Hepatocyte (in vitro differentiated cells): ENCODE measurements around the gene DNAAF1. TPM values are rescaled to one million over a fixed set of nuclear protein-coding genes. Genes with fewer than 3 reads are reported as not detected.

Source experiments
- DNase-seq: peaks from one replicate; pipeline ENCODE4 v3.0.0-alpha.2; 2016; ENCODE audit warnings: low spot score
- H2AFZ ChIP-seq: fragments of 200-600 bp; sonication (generic); 2 replicates; pipeline ENCODE4 v1.6.0; 2016; ENCODE audit warnings: antibody characterized with exemption, mild to moderate bottlenecking
- H3K27ac ChIP-seq: fragments of 200-600 bp; sonication (generic); 2 replicates; pipeline ENCODE4 v1.5.1; 2016; ENCODE audit warnings: mild to moderate bottlenecking
- H3K27me3 ChIP-seq: fragments of 200-600 bp; sonication (generic); 2 replicates; pipeline ENCODE4 v1.6.1; 2016
- H3K36me3 ChIP-seq: fragments of 200-600 bp; sonication (generic); replicated peaks from 2 replicates; pipeline ENCODE4 v1.5.1; 2016; ENCODE audit warnings: low read depth; ENCODE audit not compliant: insufficient read depth
- H3K4me1 ChIP-seq: fragments of 200-600 bp; sonication (generic); 2 replicates; pipeline ENCODE4 v1.5.1; 2016; ENCODE audit warnings: mild to moderate bottlenecking, moderate library complexity; ENCODE audit not compliant: insufficient read depth
- H3K4me2 ChIP-seq: fragments of 200-600 bp; sonication (generic); 2 replicates; pipeline ENCODE4 v1.6.0; 2016
- H3K4me3 ChIP-seq: fragments of 200-600 bp; sonication (generic); 2 replicates; pipeline ENCODE4 v1.5.1; 2016; ENCODE audit warnings: mild to moderate bottlenecking
- H3K79me2 ChIP-seq: fragments of 200-600 bp; sonication (generic); 2 replicates; pipeline ENCODE4 v1.6.0; 2017; ENCODE audit warnings: mild to moderate bottlenecking
- H3K9me2 ChIP-seq: fragments of 200-600 bp; sonication (generic); replicated peaks from 2 replicates; pipeline ENCODE4 v1.6.0; 2017; ENCODE audit warnings: mild to moderate bottlenecking; ENCODE audit not compliant: insufficient read depth
- H3K9me3 ChIP-seq: fragments of 200-600 bp; sonication (generic); 2 replicates; pipeline ENCODE4 v1.5.1; 2016; ENCODE audit warnings: low read depth, mild to moderate bottlenecking
- H4K20me1 ChIP-seq: fragments of 200-600 bp; sonication (generic); 2 replicates; pipeline ENCODE4 v1.6.0; 2016; ENCODE audit warnings: mild to moderate bottlenecking; ENCODE audit not compliant: insufficient read depth, poor library complexity, severe bottlenecking
- EZH2 ChIP-seq: fragments of 200-600 bp; sonication (generic); IDR thresholded peaks from 2 replicates; pipeline ENCODE4 v1.6.1; 2016; ENCODE audit warnings: antibody characterized with exemption, mild to moderate bottlenecking, borderline replicate concordance
- EZH2phosphoT487 ChIP-seq: fragments of 200-600 bp; sonication (generic); IDR thresholded peaks from one replicate; pipeline ENCODE4 v1.6.1; 2018; ENCODE audit warnings: antibody characterized with exemption, mild to moderate bottlenecking, low read depth, moderate library complexity; ENCODE audit not compliant: unreplicated experiment, severe bottlenecking
- WGBS: methylation state at CpG from one replicate; pipeline ENCODE4 v1.1.6; 2016; ENCODE audit warnings: low lambda C conversion rate; ENCODE audit errors: missing lambda C conversion rate; 5-methylcytosine and 5-hydroxymethylcytosine counted together
- polyA plus RNA-seq: library from polyadenylated mRNA; unstranded; fragments of >200 nt; fragmentation: Nextera tagmentation; extraction: Ambion mirVana; gene quantifications from 2 replicates; pipeline ENCODE4 v1.2.1, GENCODE V29; 2016
- total RNA-seq: library from RNA; depleted of rRNA; stranded (reverse); fragments of >200 nt; gene quantifications from 2 replicates; pipeline ENCODE4 v1.2.3, GENCODE V29; 2014
- TF ChIP-seq, protein P1 (sequence below): fragments of 200-600 bp; sonication (generic); IDR thresholded peaks from 2 replicates; pipeline ENCODE4 v1.5.1; 2016; ENCODE audit warnings: antibody characterized with exemption, mild to moderate bottlenecking; ENCODE audit not compliant: poor library complexity

The DNAAF1 gene
- total and polyA plus RNA-seq, 2 experiments from 2014 or later: 0.13 to 0.31 TPM

DNA sequence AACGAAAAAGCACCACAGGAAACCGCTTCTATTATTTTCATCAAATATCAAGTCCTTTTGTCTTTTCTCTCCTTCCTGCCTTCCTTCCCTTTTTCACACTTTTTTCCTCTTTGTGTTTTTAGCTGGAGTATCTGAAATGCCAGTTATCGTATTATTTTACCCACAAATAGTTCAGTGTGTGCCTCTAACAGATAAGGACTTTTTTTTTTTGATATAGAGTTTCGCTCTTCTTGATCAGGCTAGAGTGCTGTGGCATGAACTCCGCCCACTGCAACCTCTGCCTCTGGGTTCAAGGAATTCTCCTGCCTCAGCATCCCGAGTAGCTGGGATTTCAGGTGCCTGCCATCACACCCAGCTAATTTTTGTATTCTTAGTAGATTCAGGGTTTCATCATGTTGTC lies 10.7 kb downstream of the DNAAF1 start:
- no peak overlapping the region for H3K4me3 ChIP-seq
- WGBS: 92% methylated on average over 6 of the region's 6 CpGs

DNA sequence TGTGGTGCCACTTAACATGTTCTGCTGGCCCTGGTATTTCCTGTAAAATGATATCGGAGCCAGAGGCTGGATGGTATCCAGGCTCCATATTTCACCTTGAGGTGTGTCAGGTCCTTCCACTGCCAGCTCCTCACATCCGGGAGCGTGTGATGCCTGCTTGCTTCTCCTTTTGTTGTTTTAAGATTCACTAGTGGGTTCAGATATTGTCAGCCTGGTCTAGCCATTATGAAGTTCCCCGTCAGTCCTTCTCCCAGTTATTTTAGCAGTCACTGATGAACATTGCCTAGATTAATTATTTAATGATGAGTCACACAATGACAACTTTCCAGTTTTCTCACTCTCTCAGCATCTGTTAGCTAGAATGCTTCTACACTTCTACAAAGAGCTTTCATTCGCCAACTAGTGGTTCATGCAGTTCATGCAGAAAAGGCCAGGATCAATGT lies 11.3 kb downstream of the DNAAF1 start:
- WGBS: 88% methylated on average over 5 of the region's 5 CpGs

More for the DNA sequence above, 10.7 kb downstream of the DNAAF1 start:
- H3K27ac ChIP-seq: no peak overlapping the region
- H4K20me1 ChIP-seq: no peaks in the 10 kb centered on the region
- no peak overlapping the region for H3K4me2 ChIP-seq
- TF ChIP-seq EZH2phosphoT487: no peak
- TF ChIP-seq, protein P1, sequence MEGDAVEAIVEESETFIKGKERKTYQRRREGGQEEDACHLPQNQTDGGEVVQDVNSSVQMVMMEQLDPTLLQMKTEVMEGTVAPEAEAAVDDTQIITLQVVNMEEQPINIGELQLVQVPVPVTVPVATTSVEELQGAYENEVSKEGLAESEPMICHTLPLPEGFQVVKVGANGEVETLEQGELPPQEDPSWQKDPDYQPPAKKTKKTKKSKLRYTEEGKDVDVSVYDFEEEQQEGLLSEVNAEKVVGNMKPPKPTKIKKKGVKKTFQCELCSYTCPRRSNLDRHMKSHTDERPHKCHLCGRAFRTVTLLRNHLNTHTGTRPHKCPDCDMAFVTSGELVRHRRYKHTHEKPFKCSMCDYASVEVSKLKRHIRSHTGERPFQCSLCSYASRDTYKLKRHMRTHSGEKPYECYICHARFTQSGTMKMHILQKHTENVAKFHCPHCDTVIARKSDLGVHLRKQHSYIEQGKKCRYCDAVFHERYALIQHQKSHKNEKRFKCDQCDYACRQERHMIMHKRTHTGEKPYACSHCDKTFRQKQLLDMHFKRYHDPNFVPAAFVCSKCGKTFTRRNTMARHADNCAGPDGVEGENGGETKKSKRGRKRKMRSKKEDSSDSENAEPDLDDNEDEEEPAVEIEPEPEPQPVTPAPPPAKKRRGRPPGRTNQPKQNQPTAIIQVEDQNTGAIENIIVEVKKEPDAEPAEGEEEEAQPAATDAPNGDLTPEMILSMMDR: no peak
- no peak for TF ChIP-seq EZH2
- no peaks in the 10 kb centered on the region for H3K9me3 ChIP-seq
- no peak for DNase-seq
- H3K36me3 ChIP-seq: no peaks in the 10 kb centered on the region
- no peak overlapping the region for H2AFZ ChIP-seq
- H3K4me1 ChIP-seq: no peaks in the 10 kb centered on the region
- no peaks in the 10 kb centered on the region for H3K79me2 ChIP-seq
- peaks cover 3% of the 10 kb centered on the region for H3K27me3 ChIP-seq
- no peaks in the 10 kb centered on the region for H3K9me2 ChIP-seq

GRCh38 chr16:84159007-84159406 lies 13.9 kb downstream of the DNAAF1 start:
- H3K9me3 ChIP-seq: no peaks in the 10 kb centered on the region
- no peak overlapping the region for H3K27ac ChIP-seq
- H4K20me1 ChIP-seq: no peaks in the 10 kb centered on the region
- DNase-seq: no peak
- 49% methylated on average over 9 of the region's 9 CpGs for WGBS
- H3K27me3 ChIP-seq: peaks cover 3% of the 10 kb centered on the region
- no peaks in the 10 kb centered on the region for H3K4me1 ChIP-seq
- no peak for TF ChIP-seq EZH2phosphoT487
- no peak for TF ChIP-seq EZH2
- TF ChIP-seq, protein P1: no peak
- H2AFZ ChIP-seq: no peak overlapping the region
- H3K4me3 ChIP-seq: no peak overlapping the region
- no peaks in the 10 kb centered on the region for H3K79me2 ChIP-seq
- no peaks in the 10 kb centered on the region for H3K9me2 ChIP-seq
- no peak overlapping the region for H3K4me2 ChIP-seq
- no peaks in the 10 kb centered on the region for H3K36me3 ChIP-seq

More for the DNA sequence above, 11.3 kb downstream of the DNAAF1 start:
- Histone ChIP-seq H3K79me2 (no peaks in the 10 kb centered on the region), H3K36me3 (no peaks in the 10 kb centered on the region), H3K9me2 (no peaks in the 10 kb centered on the region), H2AFZ (no peak overlapping the region), H4K20me1 (no peaks in the 10 kb centered on the region), H3K27me3 (peaks cover 3% of the 10 kb centered on the region), H3K4me1 (no peaks in the 10 kb centered on the region), H3K4me3 (no peak overlapping the region), H3K9me3 (no peaks in the 10 kb centered on the region), H3K27ac (no peak overlapping the region), H3K4me2 (no peak overlapping the region)
- no peak for TF ChIP-seq EZH2
- TF ChIP-seq, protein P1: no peak
- TF ChIP-seq EZH2phosphoT487: no peak
- no peak for DNase-seq

DNA sequence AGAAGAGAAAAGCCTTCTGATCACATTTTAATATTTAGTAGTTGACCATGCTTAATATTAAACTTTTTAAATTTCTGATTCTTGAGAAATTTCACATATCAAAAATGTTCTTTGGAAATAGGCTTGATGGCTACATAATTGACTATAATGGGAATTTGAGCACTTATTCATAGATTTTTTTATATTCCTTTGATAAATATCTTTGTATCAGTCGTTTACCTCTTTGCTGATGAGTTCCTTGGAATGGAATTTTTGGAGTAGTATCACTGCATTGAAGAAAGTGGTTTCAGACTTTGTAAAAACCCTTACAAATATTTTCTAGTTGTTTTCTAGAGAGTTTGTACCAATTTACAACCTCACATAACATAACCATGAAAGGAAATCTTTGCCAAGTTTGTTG lies 14.7 kb downstream of the DNAAF1 start:
- Histone ChIP-seq H3K4me2 (no peak overlapping the region), H3K4me1 (no peaks in the 10 kb centered on the region), H3K9me3 (no peaks in the 10 kb centered on the region), H3K4me3 (no peak overlapping the region), H3K36me3 (no peaks in the 10 kb centered on the region), H3K9me2 (no peaks in the 10 kb centered on the region), H3K27ac (no peak overlapping the region), H2AFZ (no peak overlapping the region), H3K79me2 (no peaks in the 10 kb centered on the region), H4K20me1 (no peaks in the 10 kb centered on the region), H3K27me3 (peaks cover 3% of the 10 kb centered on the region)
- DNase-seq: no peak
- WGBS: 61% methylated on average over 1 of the region's 1 CpG
- TF ChIP-seq EZH2phosphoT487: no peak
- TF ChIP-seq EZH2: no peak
- TF ChIP-seq, protein P1: no peak
